ENCODE data around the gene PBX4. TPM values are rescaled to one million over a fixed set of nuclear protein-coding genes. Genes with fewer than 3 reads are reported as not detected.

PBX4 gene
- total and polyA plus RNA-seq, 8 donors: 2.0 to 60.7 (median 4.9) TPM; not detected in 1

DNA sequence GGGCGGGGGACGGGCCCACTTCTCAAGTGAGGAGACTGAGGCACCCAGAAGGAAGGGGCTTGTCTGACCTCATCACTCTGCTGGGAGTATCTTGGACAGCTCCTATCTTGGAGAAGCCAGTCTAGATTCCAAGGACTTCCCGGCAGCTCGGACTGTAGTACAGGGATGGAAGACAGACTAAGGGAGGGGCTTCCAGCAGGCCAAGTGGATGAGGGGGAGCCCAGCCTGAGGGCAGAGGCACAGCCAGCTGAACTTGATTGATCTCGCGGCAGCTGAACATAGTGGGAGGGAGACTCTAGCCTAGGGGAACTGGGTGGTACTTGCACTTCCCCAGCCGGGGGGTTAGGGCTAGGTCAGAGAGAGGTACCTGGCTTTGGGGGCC is 79.7 kb downstream of the PBX4 start:
- Histone ChIP-seq H3K4me1 (peaks cover 24 to 47% (median 42%) of the 10 kb centered on the region in 4 donors), H3K27ac (no peak overlapping the region), H3K36me3 (peaks cover 0 to 6% (median 2%) of the 10 kb centered on the region in 4 donors), H3K4me3 (peak overlapping the region in 2 of 4 donors; percentile 34), H3K9me3 (peaks cover 0 to 9% (median 0%) of the 10 kb centered on the region in 4 donors), H3K27me3 (peaks cover 16 to 81% (median 54%) of the 10 kb centered on the region in 3 donors)
- TF ChIP-seq POLR2A (IDR thresholded peaks at IDR 0.05) (no peak), EP300 (IDR thresholded peaks at IDR 0.05) (no peak), POLR2AphosphoS5 (IDR thresholded peaks at IDR 0.05) (no peak), CTCF (IDR thresholded peaks at IDR 0.05) (no peak)
- peak in 1 of 2 donors; percentile 61 for DNase-seq
- 18 to 37% (median 30%) methylated on average over 7 of the region's 7 CpGs for WGBS, 5 donors
- intact Hi-C loops (cut with DNase I; ENCODE audit: low total_unique reads): loop anchor here (5.0 to 10.0 kb wide), 2 partner anchors 104 to 416 kb away; partner anchors contain the start of gene GMIP

GRCh38 chr19:19538061-19538784 is 80.3 kb downstream of the PBX4 start, which contains the start of gene CILP2:
TSS of gene CILP2 (plus strand) at chr19:19538265. CDS start at chr19:19538350, 85 bp downstream.
- intact Hi-C loops (cut with DNase I; ENCODE audit: low total_unique reads): loop anchor here (5.0 to 10.0 kb wide), 2 partner anchors 104 to 417 kb away; partner anchors contain the start of gene GMIP
- H3K4me1 ChIP-seq: peaks cover 24 to 47% (median 42%) of the 10 kb centered on the region in 4 donors
- H3K36me3 ChIP-seq: peaks cover 0 to 6% (median 2%) of the 10 kb centered on the region in 4 donors
- TF ChIP-seq POLR2AphosphoS5 (IDR thresholded peaks at IDR 0.05) (no peak), POLR2A (IDR thresholded peaks at IDR 0.05) (no peak), EP300 (IDR thresholded peaks at IDR 0.05) (no peak), CTCF (IDR thresholded peaks at IDR 0.05) (no peak)
- 3 to 5% (median 4%) methylated on average over 24 to 56 of the region's 56 CpGs for WGBS, 5 donors
- DNase-seq: peak; percentile 37 to 83
- H3K4me3 ChIP-seq: peak within 1 kb of the TSS; percentile 30 to 43 (median 34)
- H3K27ac ChIP-seq: no peak within 1 kb of the TSS
- H3K9me3 ChIP-seq: peaks cover 0 to 9% (median 0%) of the 10 kb centered on the region in 4 donors
- H3K27me3 ChIP-seq: peaks cover 16 to 75% (median 54%) of the 10 kb centered on the region in 3 donors

DNA sequence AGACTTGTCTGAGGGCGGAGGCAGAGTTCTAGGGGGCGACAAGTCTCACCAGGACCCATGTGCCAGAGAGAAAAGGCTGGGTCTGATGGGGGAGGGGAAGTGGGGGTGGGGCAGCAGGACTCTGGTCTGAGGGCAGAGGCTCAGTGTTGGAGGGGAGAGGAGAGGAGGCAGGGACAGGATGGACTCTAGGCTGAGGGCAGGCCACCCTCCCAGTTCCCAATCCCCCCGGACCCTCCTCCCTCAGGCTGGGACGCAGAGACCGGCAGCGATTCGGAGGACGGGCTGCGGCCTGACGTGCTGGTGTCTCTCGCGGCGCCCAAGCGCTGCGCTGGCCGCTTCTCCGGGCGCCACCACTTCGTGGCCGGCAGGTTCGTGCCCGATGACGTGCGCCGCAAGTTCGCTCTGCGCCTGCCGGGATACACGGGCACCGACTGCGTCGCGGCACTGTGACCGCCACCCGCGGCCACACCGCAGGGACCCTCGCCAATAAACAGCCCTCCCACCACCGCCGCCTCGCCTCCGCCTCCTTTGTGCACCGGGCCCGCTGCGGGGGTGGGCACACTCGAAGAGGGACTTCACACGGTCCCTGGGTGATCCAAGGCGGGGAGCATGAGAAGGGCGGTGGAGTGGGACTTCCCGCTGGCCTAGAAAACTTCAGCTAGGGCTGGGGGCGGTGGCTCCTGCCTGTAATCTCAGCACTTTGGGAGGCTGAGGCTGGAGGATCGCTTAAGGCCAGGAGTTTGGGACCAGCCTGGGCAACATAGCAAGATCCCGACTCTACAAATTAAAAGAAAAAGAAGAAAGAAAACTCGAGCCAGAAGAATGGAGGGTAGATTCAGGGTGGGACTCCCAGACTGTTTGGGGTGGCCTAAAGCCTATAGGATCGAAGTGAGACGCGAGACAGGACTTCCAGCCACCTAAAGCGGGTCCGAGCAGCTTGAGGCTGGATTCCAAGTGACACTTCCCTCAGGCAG is 81.1 kb downstream of the PBX4 start:
- Histone ChIP-seq H3K4me1 (peaks cover 24 to 50% (median 45%) of the 10 kb centered on the region in 4 donors), H3K27me3 (peaks cover 16 to 66% (median 53%) of the 10 kb centered on the region in 3 donors), H3K4me3 (peak overlapping the region; percentile 7 to 43 (median 34)), H3K9me3 (peaks cover 0 to 9% (median 0%) of the 10 kb centered on the region in 4 donors), H3K27ac (no peak overlapping the region), H3K36me3 (peaks cover 0 to 6% (median 2%) of the 10 kb centered on the region in 4 donors)
- peak in 1 of 2 donors; percentile 63 for DNase-seq
- TF ChIP-seq EP300 (IDR thresholded peaks at IDR 0.05): no peak
- TF ChIP-seq POLR2A (IDR thresholded peaks at IDR 0.05): no peak
- no peak for TF ChIP-seq CTCF (IDR thresholded peaks at IDR 0.05)
- no peak for TF ChIP-seq POLR2AphosphoS5 (IDR thresholded peaks at IDR 0.05)
- WGBS, 5 donors: 20 to 34% (median 24%) methylated on average over 36 to 59 of the region's 59 CpGs
- intact Hi-C loops (cut with DNase I; ENCODE audit: low total_unique reads): loop anchor here (5.0 to 10.0 kb wide), 2 partner anchors 105 to 417 kb away; partner anchors contain the start of gene GMIP

All from stomach (tissue), 9 donors.